Measurements from ENCODE around the gene ZNF334. TPM values are rescaled to one million over a fixed set of nuclear protein-coding genes. Genes with fewer than 3 reads are reported as not detected.

ZNF334 gene
- total RNA-seq, 3 donors from 2014 or later = 1.2 to 4.5 (median 2.7) TPM

DNA sequence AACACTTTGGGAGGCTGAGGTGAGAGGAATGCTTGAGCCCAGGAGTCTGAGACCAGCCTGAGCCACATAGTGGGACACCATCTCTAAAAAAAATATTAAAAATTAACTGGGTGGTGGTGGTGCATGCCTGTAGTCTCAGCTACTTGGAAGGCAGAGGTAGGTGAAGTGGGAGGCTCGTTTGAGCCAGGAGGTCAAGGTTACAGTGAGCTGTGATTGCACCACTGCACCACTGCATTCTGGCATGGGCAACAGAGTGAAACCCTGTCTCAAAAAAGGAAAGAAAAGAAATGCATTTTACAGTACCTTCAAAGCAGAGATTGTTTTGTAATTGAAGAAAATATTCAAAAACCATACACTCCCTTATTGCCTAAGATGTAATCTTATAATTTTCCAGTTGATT is 30.6 kb upstream of the ZNF334 start:
- no peak overlapping the region for H3K4me3 ChIP-seq
- ATAC-seq (no peak), DNase-seq (no peak)
- intact Hi-C loops (cut with DNase I, micrococcal nuclease) = no loop called here
- no peaks in the 10 kb centered on the region for H3K4me1 ChIP-seq (ENCODE audit: low read depth)
- TF ChIP-seq, protein P1, sequence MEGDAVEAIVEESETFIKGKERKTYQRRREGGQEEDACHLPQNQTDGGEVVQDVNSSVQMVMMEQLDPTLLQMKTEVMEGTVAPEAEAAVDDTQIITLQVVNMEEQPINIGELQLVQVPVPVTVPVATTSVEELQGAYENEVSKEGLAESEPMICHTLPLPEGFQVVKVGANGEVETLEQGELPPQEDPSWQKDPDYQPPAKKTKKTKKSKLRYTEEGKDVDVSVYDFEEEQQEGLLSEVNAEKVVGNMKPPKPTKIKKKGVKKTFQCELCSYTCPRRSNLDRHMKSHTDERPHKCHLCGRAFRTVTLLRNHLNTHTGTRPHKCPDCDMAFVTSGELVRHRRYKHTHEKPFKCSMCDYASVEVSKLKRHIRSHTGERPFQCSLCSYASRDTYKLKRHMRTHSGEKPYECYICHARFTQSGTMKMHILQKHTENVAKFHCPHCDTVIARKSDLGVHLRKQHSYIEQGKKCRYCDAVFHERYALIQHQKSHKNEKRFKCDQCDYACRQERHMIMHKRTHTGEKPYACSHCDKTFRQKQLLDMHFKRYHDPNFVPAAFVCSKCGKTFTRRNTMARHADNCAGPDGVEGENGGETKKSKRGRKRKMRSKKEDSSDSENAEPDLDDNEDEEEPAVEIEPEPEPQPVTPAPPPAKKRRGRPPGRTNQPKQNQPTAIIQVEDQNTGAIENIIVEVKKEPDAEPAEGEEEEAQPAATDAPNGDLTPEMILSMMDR (IDR thresholded peaks at IDR 0.05) = no peak
- H3K9me3 ChIP-seq = no peaks in the 10 kb centered on the region
- no peaks in the 10 kb centered on the region for H3K36me3 ChIP-seq (ENCODE audit: low read depth)

- Histone ChIP-seq H3K9me3 (no peaks in the 10 kb centered on the region), H3K36me3 (ENCODE audit: low read depth) (no peaks in the 10 kb centered on the region), H3K4me3 (no peak overlapping the region), H3K4me1 (ENCODE audit: low read depth) (no peaks in the 10 kb centered on the region)
- intact Hi-C loops (cut with DNase I, micrococcal nuclease) = no loop called here
- ATAC-seq (no peak), DNase-seq (no peak)
- TF ChIP-seq, protein P1 (IDR thresholded peaks at IDR 0.05) = no peak
Observed at GRCh38 chr20:46543033-46543432, 29.7 kb upstream of the ZNF334 start.

- H3K9me3 ChIP-seq = no peaks in the 10 kb centered on the region
- H3K4me1 ChIP-seq (ENCODE audit: low read depth) = no peaks in the 10 kb centered on the region
- TF ChIP-seq, protein P1 (IDR thresholded peaks at IDR 0.05) = no peak
- no peak for DNase-seq
- intact Hi-C loops (cut with DNase I, micrococcal nuclease) = no loop called here
- H3K4me3 ChIP-seq = no peak overlapping the region
- no peaks in the 10 kb centered on the region for H3K36me3 ChIP-seq (ENCODE audit: low read depth)
- no peak for ATAC-seq
Observed at GRCh38 chr20:46541229-46541935, 28.0 kb upstream of the ZNF334 start.

GRCh38 chr20:46539113-46539512 is 25.8 kb upstream of the ZNF334 start:
- ATAC-seq (no peak), DNase-seq (no peak)
- Histone ChIP-seq H3K36me3 (ENCODE audit: low read depth) (no peaks in the 10 kb centered on the region), H3K4me3 (no peak overlapping the region), H3K4me1 (ENCODE audit: low read depth) (no peaks in the 10 kb centered on the region), H3K9me3 (no peaks in the 10 kb centered on the region)
- intact Hi-C loops (cut with DNase I, micrococcal nuclease) = no loop called here
- TF ChIP-seq, protein P1 (IDR thresholded peaks at IDR 0.05) = no peak

GRCh38 chr20:46530640-46531039 is 17.3 kb upstream of the ZNF334 start:
- Histone ChIP-seq H3K9me3 (no peaks in the 10 kb centered on the region), H3K4me1 (ENCODE audit: low read depth) (no peaks in the 10 kb centered on the region), H3K36me3 (ENCODE audit: low read depth) (no peaks in the 10 kb centered on the region), H3K4me3 (no peak overlapping the region)
- DNase-seq (no peak), ATAC-seq (no peak)
- intact Hi-C loops (cut with DNase I, micrococcal nuclease) = no loop called here
- TF ChIP-seq, protein P1 (IDR thresholded peaks at IDR 0.05) = no peak
